Gastroesophageal sphincter (tissue), 3 donors: ENCODE measurements around the gene FBXW2.

Source experiments
- CTCF ChIP-seq, 4 experiments: fragments of 200-600 bp in 2 of 4; fragments of 450-650 bp in 2 of 4; sonication (generic) in 1 of 4; IDR thresholded peaks; one replicate each; pipeline ENCODE4 v1.5.1; 2017 to 2019; ENCODE audit warnings: antibody characterized with exemption in 4 of 4, mild to moderate bottlenecking in 2 of 4, moderate library complexity in 2 of 4
- EP300 ChIP-seq: sonication (generic); formaldehyde crosslinking; IDR thresholded peaks from one replicate; pipeline ENCODE4 v1.6.1; 2017; ENCODE audit warnings: antibody characterized with exemption, mild to moderate bottlenecking
- POLR2A ChIP-seq, 2 donors: fragments of 450-650 bp; IDR thresholded peaks; one replicate each; pipeline ENCODE4 v1.6.1; 2017; ENCODE audit warnings: antibody characterized with exemption in 2 of 2, mild to moderate bottlenecking in 2 of 2, moderate library complexity in 1 of 2
- POLR2AphosphoS5 ChIP-seq: sonication (generic); formaldehyde crosslinking; IDR thresholded peaks from one replicate; pipeline ENCODE4 v1.6.1; 2017; ENCODE audit warnings: antibody characterized with exemption

DNA sequence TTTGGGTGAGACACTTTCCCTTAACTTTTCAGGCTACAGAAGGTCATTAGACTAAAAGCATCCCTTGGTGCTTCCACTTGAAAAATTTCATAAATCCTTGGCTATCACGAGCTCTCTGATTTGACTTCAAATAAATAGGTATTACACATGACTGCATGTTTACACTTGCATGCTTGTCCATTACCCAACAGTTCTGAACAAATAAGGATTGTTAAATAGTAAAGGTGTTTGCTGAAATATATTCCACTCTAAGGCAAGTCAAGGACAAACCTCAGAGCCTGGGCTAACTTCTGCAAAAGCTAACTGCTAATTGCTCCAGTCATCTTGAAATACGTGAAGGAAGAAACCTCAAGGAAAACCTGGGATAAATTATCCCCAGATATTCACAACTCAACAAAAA lies 14.5 kb downstream of the FBXW2 start:
- TF ChIP-seq CTCF (IDR thresholded peaks at IDR 0.05): no peak
- TF ChIP-seq POLR2A (IDR thresholded peaks at IDR 0.05): no peak
- no peak for TF ChIP-seq POLR2AphosphoS5
- no peak for TF ChIP-seq EP300
